H1 (cell line): Measurements from ENCODE around the gene SOCS6. TPM values are rescaled to one million over a fixed set of nuclear protein-coding genes. Genes with fewer than 3 reads are reported as not detected.
A peak's percentile ranks its signal among the peaks of the same experiment; 100 is the strongest.

Experiments
- CTCF ChIA-PET: fragments of 300-600 bp; sonication (Branson Sonifier 250); formaldehyde crosslinking; loops from one replicate; lab custom pipeline; 2021; ENCODE audit not compliant: partially characterized antibody; lab: Charles Lee
- POLR2A ChIA-PET: fragments of 300-600 bp; sonication (Branson Sonifier 250); formaldehyde crosslinking; loops from one replicate; lab custom pipeline; 2021; ENCODE audit warnings: inconsistent platforms; ENCODE audit not compliant: partially characterized antibody; lab: Charles Lee
- DNase-seq, 2 experiments: peaks; one replicate each; pipeline versions ENCODE4 v3.0.0 to v3.0.0-alpha.2; 2010 to 2022; ENCODE audit warnings: low spot score in 2 of 2, low read depth in 1 of 2, mixed read lengths in 1 of 2
- FAIRE-seq: peaks from 2 replicates; lab custom pipeline; 2011; peaks lifted over from hg19 to GRCh38; lab: Jason Lieb, UNC
- H2AFZ ChIP-seq: 2 replicates; pipeline ENCODE4 v1.8.1; 2012; ENCODE audit warnings: low read length, inconsistent platforms
- H2AK5ac ChIP-seq: 2 replicates; pipeline ENCODE4 v1.6.1; 2013; ENCODE audit warnings: low read depth, low read length
- H2BK120ac ChIP-seq: replicated peaks from 2 replicates; pipeline ENCODE3; 2013; ENCODE audit warnings: low read depth, low read length, inconsistent platforms
- H2BK12ac ChIP-seq: 2 replicates; pipeline ENCODE4 v1.6.1; 2013; ENCODE audit warnings: low read depth, low read length
- H2BK15ac ChIP-seq: 2 replicates; pipeline ENCODE4 v1.6.1; 2013; ENCODE audit warnings: low read length
- H2BK20ac ChIP-seq: 2 replicates; pipeline ENCODE4 v1.6.1; 2013; ENCODE audit warnings: low read length
- H2BK5ac ChIP-seq: 2 replicates; pipeline ENCODE4 v1.6.1; 2013; ENCODE audit warnings: low read depth, low read length
- H3K14ac ChIP-seq: 2 replicates; pipeline ENCODE4 v1.6.1; 2013; ENCODE audit warnings: inconsistent platforms; ENCODE audit not compliant: insufficient read length
- H3K18ac ChIP-seq: 2 replicates; pipeline ENCODE4 v1.6.1; 2013; ENCODE audit warnings: low read length; ENCODE audit errors: extremely low read depth
- H3K23ac ChIP-seq: 2 replicates; pipeline ENCODE4 v1.6.1; 2013; ENCODE audit warnings: inconsistent platforms; ENCODE audit not compliant: insufficient read length
- H3K23me2 ChIP-seq: 2 replicates; pipeline ENCODE4 v1.6.1; 2013; ENCODE audit warnings: low read depth, low read length
- H3K27ac ChIP-seq: 2 replicates; pipeline ENCODE4 v1.6.1; 2011; ENCODE audit warnings: low read depth, low read length, inconsistent platforms
- H3K27me3 ChIP-seq, 4 experiments: replicated peaks in 1 of 4; 1 replicate in 1 of 4; 2 replicates in 3 of 4; pipeline versions ENCODE4 v1.6.1 to v1.8.1; 2011 to 2013; ENCODE audit warnings: low read length in 3 of 4, mild to moderate bottlenecking in 3 of 4, inconsistent platforms in 2 of 4, mixed read lengths in 2 of 4, moderate library complexity in 1 of 4; ENCODE audit not compliant: control insufficient read depth in 3 of 4, insufficient read depth in 3 of 4; ENCODE audit errors: extremely low read depth in 1 of 4
- H3K36me3 ChIP-seq, 4 experiments: 2 replicates each; pipeline versions ENCODE4 v1.6.1 to v1.8.1; 2011 to 2013; ENCODE audit warnings: mild to moderate bottlenecking in 4 of 4, low read length in 3 of 4, moderate library complexity in 2 of 4, control low read depth in 1 of 4, inconsistent platforms in 1 of 4; ENCODE audit not compliant: insufficient read depth in 4 of 4, control insufficient read depth in 2 of 4
- H3K4ac ChIP-seq: replicated peaks from 2 replicates; pipeline ENCODE3; 2013; ENCODE audit warnings: low read length, low read depth, mixed read lengths, inconsistent platforms; ENCODE audit not compliant: insufficient read length
- H3K4me1 ChIP-seq, 4 experiments: replicated peaks in 1 of 4; 1 replicate in 1 of 4; 2 replicates in 3 of 4; pipeline versions ENCODE4 v1.6.1 to v1.8.1; 2011 to 2013; ENCODE audit warnings: low read length in 3 of 4, inconsistent platforms in 2 of 4, mixed read lengths in 1 of 4; ENCODE audit not compliant: insufficient read depth in 4 of 4, control insufficient read depth in 3 of 4
- H3K4me2 ChIP-seq, 2 experiments: 2 replicates each; pipeline versions ENCODE4 v1.6.1 to v1.8.1; 2011 to 2013; ENCODE audit warnings: low read depth in 2 of 2, low read length in 2 of 2, control low read depth in 1 of 2, inconsistent platforms in 1 of 2, mild to moderate bottlenecking in 1 of 2; ENCODE audit not compliant: insufficient read depth in 1 of 2
- H3K4me3 ChIP-seq, 4 experiments: fragments of 200-600, 300-600 bp in 1 of 4; sonication (generic), shearing (Covaris generic), sonication (Bioruptor Twin) in 1 of 4; 2 replicates each; pipeline versions ENCODE4 v1.5.1 to v1.8.1; 2011 to 2016; ENCODE audit warnings: low read length in 4 of 4, low read depth in 3 of 4, control low read depth in 2 of 4, inconsistent platforms in 2 of 4, mild to moderate bottlenecking in 2 of 4, mixed read lengths in 1 of 4, moderate library complexity in 1 of 4; ENCODE audit not compliant: insufficient read depth in 2 of 4; ENCODE audit errors: extremely low read depth in 1 of 4
- H3K56ac ChIP-seq: replicated peaks from 2 replicates; pipeline ENCODE3; 2013; ENCODE audit warnings: low read depth, mild to moderate bottlenecking, mixed read lengths, low read length, inconsistent platforms; ENCODE audit not compliant: insufficient read length
- H3K79me1 ChIP-seq: 2 replicates; pipeline ENCODE4 v1.6.1; 2013; ENCODE audit warnings: low read depth, low read length, control low read depth
- H3K79me2 ChIP-seq, 2 experiments: 2 replicates each; pipeline versions ENCODE4 v1.6.1 to v1.8.1; 2012 to 2013; ENCODE audit warnings: low read length in 2 of 2, mild to moderate bottlenecking in 2 of 2, inconsistent platforms in 1 of 2; ENCODE audit not compliant: insufficient read depth in 2 of 2, control insufficient read depth in 1 of 2
- H3K9ac ChIP-seq, 4 experiments: replicated peaks in 1 of 4; 1 replicate in 1 of 4; 2 replicates in 3 of 4; pipeline versions ENCODE4 v1.6.1 to v1.8.1; 2011 to 2013; ENCODE audit warnings: low read depth in 3 of 4, low read length in 3 of 4, control low read depth in 2 of 4, mild to moderate bottlenecking in 2 of 4, moderate library complexity in 2 of 4, inconsistent platforms in 1 of 4; ENCODE audit errors: extremely low read depth in 1 of 4
- H3K9me3 ChIP-seq, 2 experiments: 2 replicates each; pipeline versions ENCODE4 v1.6.1 to v1.8.1; 2012 to 2013; ENCODE audit warnings: mild to moderate bottlenecking in 2 of 2, moderate library complexity in 2 of 2, control low read depth in 1 of 2, inconsistent platforms in 1 of 2, low read depth in 1 of 2, low read length in 1 of 2, mixed read lengths in 1 of 2; ENCODE audit not compliant: insufficient read depth in 2 of 2
- H4K20me1 ChIP-seq, 2 experiments: replicated peaks in 1 of 2; 2 replicates each; pipeline versions ENCODE3 to v1.8.1; 2011 to 2013; ENCODE audit warnings: inconsistent platforms in 2 of 2, low read length in 2 of 2, mild to moderate bottlenecking in 1 of 2; ENCODE audit not compliant: insufficient read depth in 2 of 2, control insufficient read depth in 1 of 2
- H4K5ac ChIP-seq: 2 replicates; pipeline ENCODE4 v1.6.1; 2013; ENCODE audit warnings: low read length, low read depth, mixed read lengths, inconsistent platforms; ENCODE audit not compliant: insufficient read length
- H4K8ac ChIP-seq: 2 replicates; pipeline ENCODE4 v1.8.0; 2013; ENCODE audit warnings: mild to moderate bottlenecking, moderate library complexity, low read length, inconsistent platforms; ENCODE audit not compliant: insufficient read depth; ENCODE audit errors: extremely low read depth
- H4K91ac ChIP-seq: replicated peaks from 2 replicates; pipeline ENCODE3; 2013; ENCODE audit warnings: low read length, mixed read lengths, inconsistent platforms; ENCODE audit not compliant: insufficient read length
- CBX5 ChIP-seq: fragments of 300-800, 300-1000 bp; sonication (generic); IDR thresholded peaks from 2 replicates; pipeline ENCODE4 v1.7.1; 2016; ENCODE audit warnings: antibody characterized with exemption, low read length, low read depth
- CTCF ChIP-seq, 3 experiments: IDR thresholded peaks; 1 replicate in 2 of 3; 2 replicates in 1 of 3; pipeline versions ENCODE4 v1.5.1 to v1.6.1; 2011; ENCODE audit warnings: low read length in 3 of 3, mild to moderate bottlenecking in 3 of 3, inconsistent platforms in 2 of 3, low read depth in 1 of 3, moderate library complexity in 1 of 3; ENCODE audit not compliant: insufficient read depth in 1 of 3; ENCODE audit errors: control extremely low read depth in 1 of 3
- EGR1 ChIP-seq: IDR thresholded peaks from 2 replicates; pipeline ENCODE4 v1.6.1; 2011; ENCODE audit warnings: low read depth, low read length, borderline replicate concordance
- GABPA ChIP-seq: IDR thresholded peaks from 2 replicates; pipeline ENCODE4 v1.6.1; 2011; ENCODE audit warnings: mild to moderate bottlenecking, low read length, moderate library complexity, borderline replicate concordance; ENCODE audit not compliant: insufficient read depth
- HDAC6 ChIP-seq: IDR thresholded peaks from one replicate; pipeline ENCODE4 v1.7.1; 2012; ENCODE audit warnings: low read depth, mild to moderate bottlenecking, inconsistent platforms, low read length, moderate library complexity
- POLR2A ChIP-seq, 2 experiments: IDR thresholded peaks; 1 replicate in 1 of 2; 2 replicates in 1 of 2; pipeline ENCODE4 v1.6.1; 2011; ENCODE audit warnings: low read depth in 2 of 2, low read length in 2 of 2, mild to moderate bottlenecking in 2 of 2; ENCODE audit errors: control extremely low read depth in 1 of 2
- RFX5 ChIP-seq: IDR thresholded peaks from 2 replicates; pipeline ENCODE4 v1.6.1; 2011; ENCODE audit warnings: low read depth, low read length, improper control_type of control experiment, borderline replicate concordance
- SAP30 ChIP-seq: fragments of 300-600 bp; sonication (generic); IDR thresholded peaks from 2 replicates; pipeline ENCODE4 v1.7.1; 2012; ENCODE audit warnings: low read length, moderate library complexity, mild to moderate bottlenecking, inconsistent platforms; ENCODE audit not compliant: insufficient read depth, insufficient replicate concordance
- SIX5 ChIP-seq: IDR thresholded peaks from 2 replicates; pipeline ENCODE4 v1.6.1; 2011; ENCODE audit warnings: mild to moderate bottlenecking, low read depth, low read length
- SP2 ChIP-seq: IDR thresholded peaks from 2 replicates; pipeline ENCODE4 v1.6.1; 2012; ENCODE audit warnings: mild to moderate bottlenecking, low read length, inconsistent platforms
- SP4 ChIP-seq: IDR thresholded peaks from 2 replicates; pipeline ENCODE4 v1.6.1; 2012; ENCODE audit warnings: low read length, inconsistent platforms
- TAF1 ChIP-seq: IDR thresholded peaks from 2 replicates; pipeline ENCODE4 v1.6.1; 2011; ENCODE audit warnings: mild to moderate bottlenecking, low read depth, low read length
- WGBS, 2 experiments: shearing (Covaris generic) in 1 of 2; methylation state at CpG; one replicate each; pipeline versions ENCODE4 v1.1.6 to v1.1.7; 2013 to 2015; ENCODE audit warnings: low lambda C conversion rate in 2 of 2, mixed read lengths in 2 of 2, inconsistent platforms in 1 of 2, low coverage in 1 of 2, missing lambda C conversion rate in 1 of 2; ENCODE audit not compliant: insufficient replicate concordance in 2 of 2, insufficient coverage in 1 of 2, insufficient read length in 1 of 2; ENCODE audit errors: extremely low coverage in 1 of 2, missing lambda C conversion rate in 1 of 2; 5-methylcytosine and 5-hydroxymethylcytosine counted together
- polyA plus RNA-seq, 7 experiments: library from polyadenylated mRNA; depleted of rRNA in 3 of 7; stranded (reverse) in 5 of 7; unstranded in 2 of 7; fragments of >200 nt in 5 of 7; fragments of 200-250 nt in 2 of 7; gene quantifications; 1 replicate in 5 of 7; 2 replicates in 1 of 7; 4 replicates in 1 of 7; pipeline versions ENCODE4 v1.2.1 to v1.2.3, GENCODE V29; 2011 to 2013; ENCODE audit warnings: missing spikeins in 2 of 7, mixed read lengths in 2 of 7
- total RNA-seq: library from RNA; stranded (reverse); fragmentation: NEBNext Ultra II Directional; extraction: Animal tissue kit (Norgen Biotek cat#: 25700); gene quantifications from 2 replicates; pipeline ENCODE4 v1.2.1, GENCODE V29; 2021

The SOCS6 gene
- total and polyA plus RNA-seq, 2 of the 8 experiments (the other 6 are each of a cell fraction or from before 2014, with no cell fraction given): 9.1 to 22.9 TPM

- H2BK12ac ChIP-seq: no peak overlapping the region
- no peaks in the 10 kb centered on the region for H4K20me1 ChIP-seq
- no peaks in the 10 kb centered on the region for H3K23me2 ChIP-seq
- no peak overlapping the region for H4K91ac ChIP-seq
- H2BK15ac ChIP-seq: no peak overlapping the region
- peak overlapping the region; percentile 74; the same call in 1 of the 2 replicates for H2AFZ ChIP-seq
- no peaks in the 10 kb centered on the region for H3K4me1 ChIP-seq
- DNase-seq: no peak
- no peaks in the 10 kb centered on the region for H3K36me3 ChIP-seq
- no peak overlapping the region for H3K56ac ChIP-seq
- no peak overlapping the region for H3K23ac ChIP-seq
- no peak overlapping the region for H3K9ac ChIP-seq
- no peak overlapping the region for H2AK5ac ChIP-seq
- H3K4ac ChIP-seq: no peak overlapping the region
- H3K27me3 ChIP-seq: no peaks in the 10 kb centered on the region
- ChIA-PET POLR2A (interaction anchor here (1.2 kb wide), 1 partner anchor 11 kb away, joined by 3 read pairs; no protein-coding TSS in a partner anchor), CTCF (interaction anchor here (1.3 to 1.8 kb wide), 4 partner anchors 17 to 177 kb away, joined by 3 to 9 read pairs (median 4); no protein-coding TSS in a partner anchor)
- H3K79me2 ChIP-seq: no peaks in the 10 kb centered on the region
- no peak overlapping the region for H3K4me3 ChIP-seq
- no peak overlapping the region for H3K14ac ChIP-seq
- no peak overlapping the region for H2BK20ac ChIP-seq
- H3K79me1 ChIP-seq: no peaks in the 10 kb centered on the region
- 89% methylated on average over 2 of the region's 2 CpGs; no CpG with 5 or more reads in 1 of the 2 experiments for WGBS, 2 experiments
- no peak overlapping the region for H4K5ac ChIP-seq
- no peak overlapping the region for H2BK5ac ChIP-seq
- H3K18ac ChIP-seq: no peak overlapping the region
- no peak overlapping the region for H2BK120ac ChIP-seq
- no peak for FAIRE-seq
- no peak overlapping the region for H3K4me2 ChIP-seq
- no peak overlapping the region for H4K8ac ChIP-seq
- no peak overlapping the region for H3K27ac ChIP-seq
- H3K9me3 ChIP-seq: no peaks in the 10 kb centered on the region
- TF ChIP-seq CBX5 (no peak), POLR2A (IDR thresholded peaks at IDR 0.05; ENCODE audit: control extremely low read depth in 1 of 2, low read depth in 2 of 2, low read length in 2 of 2) (no peak), RFX5 (no peak), GABPA (no peak), SIX5 (no peak), SP2 (no peak), HDAC6 (no peak), CTCF (IDR thresholded peaks at IDR 0.05; ENCODE audit: control extremely low read depth in 1 of 3, insufficient read depth in 1 of 3, low read depth in 1 of 3, low read length in 3 of 3) (no peak), EGR1 (no peak), SP4 (no peak), TAF1 (no peak), SAP30 (no peak)
Observed at GRCh38 chr18:70372450-70373041, 83.7 kb downstream of the SOCS6 start.
